GM12878 (cell line): ENCODE data around the gene LMF1.

Source experiments
- CTCF ChIP-seq, 3 experiments: IDR thresholded peaks in 2 of 3; conservative IDR thresholded peaks in 1 of 3; 2 replicates each; pipeline ENCODE4 v1.5.1; 2011; ENCODE audit warnings: low read depth in 3 of 3, low read length in 3 of 3, mild to moderate bottlenecking in 3 of 3, control low read depth in 2 of 3, moderate library complexity in 2 of 3, inconsistent platforms in 1 of 3, mixed read lengths in 1 of 3; ENCODE audit not compliant: control insufficient read depth in 2 of 3, insufficient read depth in 1 of 3; ENCODE audit errors: extremely low read depth in 1 of 3
- EP300 ChIP-seq, 2 experiments: fragments of 150-350 bp in 1 of 2; IDR thresholded peaks; 2 replicates each; pipeline ENCODE4 v1.6.1; 2011 to 2012; ENCODE audit warnings: low read depth in 2 of 2, low read length in 2 of 2, borderline replicate concordance in 1 of 2, improper control_type of control experiment in 1 of 2, inconsistent platforms in 1 of 2; ENCODE audit not compliant: control insufficient read depth in 1 of 2

- TF ChIP-seq EP300 (IDR thresholded peaks at IDR 0.05; ENCODE audit: borderline replicate concordance in 1 of 2, control insufficient read depth in 1 of 2, low read depth in 2 of 2, low read length in 2 of 2), result no peak
- TF ChIP-seq CTCF (IDR thresholded peaks at IDR 0.05 in 2 of 3, conservative IDR thresholded peaks at IDR 0.05 in 1 of 3; ENCODE audit: control insufficient read depth in 2 of 3, extremely low read depth in 1 of 3, insufficient read depth in 1 of 3, low read depth in 3 of 3, low read length in 3 of 3), result no peak
Measured at GRCh38 chr16:813916-814412, 156.8 kb downstream of the LMF1 start.
